PFSK-1 (cell line): ENCODE data around the gene OR2A5.

ENCODE experiments used
- FOXP2 ChIP-seq: optimal IDR thresholded peaks from 2 replicates; pipeline ENCODE3; 2011; ENCODE audit warnings: borderline replicate concordance, control low read depth, inconsistent platforms; ENCODE audit not compliant: insufficient read depth; ENCODE audit errors: extremely low read length, extremely low read depth
- POLR2AphosphoS5 ChIP-seq: IDR thresholded peaks from 2 replicates; pipeline ENCODE4 v1.6.1; 2012; ENCODE audit warnings: low read depth, mild to moderate bottlenecking, control low read depth, low read length, moderate library complexity
- SIN3A ChIP-seq: IDR thresholded peaks from 2 replicates; pipeline ENCODE4 v1.6.1; 2012; ENCODE audit warnings: mild to moderate bottlenecking, low read length, moderate library complexity, borderline replicate concordance; ENCODE audit not compliant: insufficient read depth
- TF ChIP-seq, protein P1 (sequence below), 2 experiments: IDR thresholded peaks; 2 replicates each; pipeline versions ENCODE4 v1.6.1 to v1.8.0; 2011 to 2012; ENCODE audit warnings: low read depth in 2 of 2, low read length in 2 of 2, control low read depth in 1 of 2, inconsistent platforms in 1 of 2, mild to moderate bottlenecking in 1 of 2, moderate library complexity in 1 of 2; ENCODE audit not compliant: insufficient read depth in 1 of 2

DNA sequence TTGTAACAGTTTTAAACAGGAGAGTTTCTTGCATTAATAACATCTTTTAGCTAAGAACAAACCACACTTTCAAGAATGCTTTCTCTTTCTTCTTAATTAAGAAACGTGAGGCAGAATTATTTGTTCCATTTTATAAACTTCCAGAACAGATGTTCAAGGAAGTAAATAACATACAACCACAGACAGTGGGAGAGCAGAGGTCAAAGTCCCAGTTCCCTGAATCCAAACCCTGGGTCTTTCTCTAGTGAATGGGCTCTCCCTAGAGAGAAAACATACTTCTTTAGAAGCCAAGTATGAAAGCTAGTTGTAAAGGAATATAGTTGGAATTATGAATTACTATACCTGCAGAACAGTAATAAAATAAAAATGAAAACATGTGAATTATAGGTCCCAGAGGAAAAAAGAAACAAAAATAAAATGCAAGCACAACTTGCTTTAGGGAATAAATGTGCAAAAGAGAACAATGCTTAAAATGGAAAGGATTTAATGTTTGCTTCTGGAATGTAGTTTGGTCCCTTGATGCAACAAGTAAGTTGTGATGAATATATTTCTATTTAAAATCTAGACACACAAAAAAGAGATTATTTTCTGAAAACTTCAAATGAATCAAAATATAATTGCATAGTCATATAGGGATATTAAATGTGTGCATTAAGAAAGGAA, 42.6 kb upstream of the OR2A5 start:
- no peak for TF ChIP-seq POLR2AphosphoS5
- TF ChIP-seq SIN3A: no peak
- TF ChIP-seq, protein P1, sequence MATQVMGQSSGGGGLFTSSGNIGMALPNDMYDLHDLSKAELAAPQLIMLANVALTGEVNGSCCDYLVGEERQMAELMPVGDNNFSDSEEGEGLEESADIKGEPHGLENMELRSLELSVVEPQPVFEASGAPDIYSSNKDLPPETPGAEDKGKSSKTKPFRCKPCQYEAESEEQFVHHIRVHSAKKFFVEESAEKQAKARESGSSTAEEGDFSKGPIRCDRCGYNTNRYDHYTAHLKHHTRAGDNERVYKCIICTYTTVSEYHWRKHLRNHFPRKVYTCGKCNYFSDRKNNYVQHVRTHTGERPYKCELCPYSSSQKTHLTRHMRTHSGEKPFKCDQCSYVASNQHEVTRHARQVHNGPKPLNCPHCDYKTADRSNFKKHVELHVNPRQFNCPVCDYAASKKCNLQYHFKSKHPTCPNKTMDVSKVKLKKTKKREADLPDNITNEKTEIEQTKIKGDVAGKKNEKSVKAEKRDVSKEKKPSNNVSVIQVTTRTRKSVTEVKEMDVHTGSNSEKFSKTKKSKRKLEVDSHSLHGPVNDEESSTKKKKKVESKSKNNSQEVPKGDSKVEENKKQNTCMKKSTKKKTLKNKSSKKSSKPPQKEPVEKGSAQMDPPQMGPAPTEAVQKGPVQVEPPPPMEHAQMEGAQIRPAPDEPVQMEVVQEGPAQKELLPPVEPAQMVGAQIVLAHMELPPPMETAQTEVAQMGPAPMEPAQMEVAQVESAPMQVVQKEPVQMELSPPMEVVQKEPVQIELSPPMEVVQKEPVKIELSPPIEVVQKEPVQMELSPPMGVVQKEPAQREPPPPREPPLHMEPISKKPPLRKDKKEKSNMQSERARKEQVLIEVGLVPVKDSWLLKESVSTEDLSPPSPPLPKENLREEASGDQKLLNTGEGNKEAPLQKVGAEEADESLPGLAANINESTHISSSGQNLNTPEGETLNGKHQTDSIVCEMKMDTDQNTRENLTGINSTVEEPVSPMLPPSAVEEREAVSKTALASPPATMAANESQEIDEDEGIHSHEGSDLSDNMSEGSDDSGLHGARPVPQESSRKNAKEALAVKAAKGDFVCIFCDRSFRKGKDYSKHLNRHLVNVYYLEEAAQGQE (IDR thresholded peaks at IDR 0.05; ENCODE audit: insufficient read depth in 1 of 2, low read depth in 2 of 2, low read length in 2 of 2): no peak
- no peak for TF ChIP-seq FOXP2
